HCT116 (cell line): Measurements from ENCODE around the gene CCL20. TPM values are rescaled to one million over a fixed set of nuclear protein-coding genes. Genes with fewer than 3 reads are reported as not detected.
A peak's percentile ranks its signal among the peaks of the same experiment; 100 is the strongest.

Experiments
- ATAC-seq: fragments of 200-7000 bp; cut with Tn5 transposase; 2 replicates; pipeline ENCODE4 v1.9.1; 2020; ENCODE audit warnings: mild to moderate bottlenecking, moderate library complexity
- BruUV-seq: library from RNA; stranded (reverse); fragments of 400-500 nt; replicated peaks from 2 replicates; lab custom pipeline; 2021; lab: Mats Ljungman, UMichigan
- CTCF ChIA-PET: fragments of 300-600 bp; sonication (Branson Sonifier 250); formaldehyde crosslinking; loops from one replicate; lab custom pipeline; 2021; ENCODE audit warnings: antibody characterized with exemption; lab: Charles Lee
- POLR2A ChIA-PET: fragments of 300-600, 350-600 bp; sonication (Branson Sonifier 250); formaldehyde crosslinking; loops from one replicate; lab custom pipeline; 2021; ENCODE audit warnings: antibody characterized with exemption; lab: Charles Lee
- RAD21 ChIA-PET, 2 experiments: fragments of 300-600 bp; sonication (Branson Sonifier 250); formaldehyde crosslinking; loops; one replicate each; lab custom pipeline; 2023; ENCODE audit warnings: low total read pairs in 2 of 2; ENCODE audit not compliant: uncharacterized antibody in 2 of 2, unreplicated experiment in 2 of 2, low non-redundant PET in 1 of 2; lab: Charles Lee
- DNase-seq: peaks from one replicate; pipeline ENCODE4 v3.0.0-alpha.2; 2010; ENCODE audit warnings: low read depth, low spot score
- H2AFZ ChIP-seq: fragments of 200-600 bp; shearing (Covaris generic), sonication (generic); 2 replicates; pipeline ENCODE4 v1.6.1; 2017; ENCODE audit warnings: low read depth, mixed run types, mixed read lengths, antibody characterized with exemption, low read length; ENCODE audit not compliant: poor library complexity, severe bottlenecking
- H3K27ac ChIP-seq: 2 replicates; pipeline ENCODE4 v1.5.1; 2012; ENCODE audit warnings: low read depth, low read length
- H3K27me3 ChIP-seq: fragments of 200-600 bp; sonication (generic); 2 replicates; pipeline ENCODE4 v1.6.1; 2016; ENCODE audit warnings: mixed run types, low read length, mixed read lengths; ENCODE audit not compliant: insufficient read depth
- H3K36me3 ChIP-seq, 2 experiments: fragments of 200-500 bp in 1 of 2; fragments of 200-600 bp in 1 of 2; sonication (Bioruptor generic) in 1 of 2; sonication (generic) in 1 of 2; 2 replicates each; pipeline versions ENCODE4 v1.5.1 to v1.6.1; 2014 to 2016; ENCODE audit warnings: low read length in 2 of 2, inconsistent platforms in 1 of 2, mixed read lengths in 1 of 2, mixed run types in 1 of 2; ENCODE audit not compliant: insufficient read depth in 2 of 2, control insufficient read depth in 1 of 2
- H3K4me1 ChIP-seq, 2 experiments: fragments of 200-600 bp in 1 of 2; sonication (generic) in 1 of 2; 2 replicates each; pipeline versions ENCODE4 v1.5.1 to v1.6.1; 2012 to 2017; ENCODE audit warnings: low read length in 2 of 2, inconsistent platforms in 1 of 2, mild to moderate bottlenecking in 1 of 2, mixed read lengths in 1 of 2, mixed run types in 1 of 2, moderate library complexity in 1 of 2; ENCODE audit not compliant: insufficient read depth in 2 of 2, control insufficient read depth in 1 of 2
- H3K4me2 ChIP-seq: fragments of 200-600 bp; sonication (generic); 2 replicates; pipeline ENCODE4 v1.6.1; 2017; ENCODE audit warnings: mixed run types, low read length, mixed read lengths
- H3K4me3 ChIP-seq, 2 experiments: fragments of 200-600 bp in 1 of 2; sonication (generic) in 1 of 2; replicated peaks in 1 of 2; 2 replicates each; pipeline ENCODE4 v1.5.1; 2011 to 2016; ENCODE audit warnings: low read length in 2 of 2, control low read depth in 1 of 2, low read depth in 1 of 2, mild to moderate bottlenecking in 1 of 2, mixed read lengths in 1 of 2, mixed run types in 1 of 2
- H3K79me2 ChIP-seq: fragments of 200-600 bp; sonication (generic); 2 replicates; pipeline ENCODE4 v1.6.1; 2017; ENCODE audit warnings: mild to moderate bottlenecking, mixed run types, low read length, moderate library complexity, mixed read lengths; ENCODE audit not compliant: insufficient read depth
- H3K9ac ChIP-seq: fragments of 200-600 bp; sonication (generic); 2 replicates; pipeline ENCODE4 v1.6.1; 2016; ENCODE audit warnings: low read length, mixed read lengths
- H3K9me2 ChIP-seq: fragments of 200-600 bp; sonication (generic), shearing (Covaris generic); 2 replicates; pipeline ENCODE4 v1.6.1; 2017; ENCODE audit warnings: mixed run types, mild to moderate bottlenecking, moderate library complexity; ENCODE audit not compliant: insufficient read depth
- H3K9me3 ChIP-seq, 2 experiments: fragments of 200-500 bp in 1 of 2; fragments of 200-600 bp in 1 of 2; sonication (Bioruptor generic) in 1 of 2; sonication (generic) in 1 of 2; 2 replicates each; pipeline ENCODE4 v1.6.1; 2014 to 2017; ENCODE audit warnings: low read length in 2 of 2, mixed read lengths in 2 of 2, inconsistent platforms in 1 of 2, low read depth in 1 of 2, mild to moderate bottlenecking in 1 of 2, mixed run types in 1 of 2, moderate library complexity in 1 of 2; ENCODE audit not compliant: control insufficient read depth in 1 of 2, insufficient read depth in 1 of 2
- H4K20me1 ChIP-seq: fragments of 200-600 bp; sonication (generic), shearing (Covaris generic); 2 replicates; pipeline ENCODE4 v1.6.1; 2017; ENCODE audit warnings: mixed run types, mild to moderate bottlenecking, moderate library complexity; ENCODE audit not compliant: insufficient read depth
- CEBPB ChIP-seq: IDR thresholded peaks from 2 replicates; pipeline ENCODE4 v1.6.1; 2012; ENCODE audit warnings: low read depth
- ELF1 ChIP-seq: IDR thresholded peaks from 2 replicates; pipeline ENCODE4 v1.6.1; 2012; ENCODE audit warnings: low read depth, borderline replicate concordance
- EZH2 ChIP-seq: fragments of 200-600 bp; sonication (generic); IDR thresholded peaks from 2 replicates; pipeline ENCODE4 v1.6.1; 2017; ENCODE audit warnings: antibody characterized with exemption, mixed run types
- FOSL1 ChIP-seq: IDR thresholded peaks from 2 replicates; pipeline ENCODE4 v1.6.1; 2012; ENCODE audit warnings: low read depth
- POLR2A ChIP-seq: IDR thresholded peaks from 2 replicates; pipeline ENCODE4 v1.7.0; 2011; ENCODE audit warnings: borderline replicate concordance; ENCODE audit not compliant: insufficient read depth, insufficient read length; ENCODE audit errors: extremely low read depth
- POLR2AphosphoS5 ChIP-seq: IDR thresholded peaks from 2 replicates; pipeline ENCODE4 v1.6.1; 2011; ENCODE audit warnings: mild to moderate bottlenecking, low read depth, low read length, moderate library complexity
- RAD21 ChIP-seq: IDR thresholded peaks from 2 replicates; pipeline ENCODE4 v1.6.1; 2012; ENCODE audit warnings: low read depth, mild to moderate bottlenecking
- SRF ChIP-seq: IDR thresholded peaks from 2 replicates; pipeline ENCODE4 v1.6.1; 2012; ENCODE audit warnings: low read depth
- TCF7L2 ChIP-seq: IDR thresholded peaks from 2 replicates; pipeline ENCODE4 v1.7.0; 2011; ENCODE audit warnings: borderline replicate concordance, inconsistent platforms; ENCODE audit not compliant: insufficient read depth, insufficient read length; ENCODE audit errors: extremely low read depth
- YY1 ChIP-seq: IDR thresholded peaks from 2 replicates; pipeline ENCODE4 v1.6.1; 2011; ENCODE audit warnings: low read length, low read depth, moderate library complexity, mild to moderate bottlenecking; ENCODE audit not compliant: insufficient replicate concordance; ENCODE audit errors: extremely low read depth
- ZFX ChIP-seq: fragments of 450-650 bp; IDR thresholded peaks from 2 replicates; pipeline ENCODE4 v1.6.1; 2017
- intact Hi-C: fragments of 100-400 bp; cut with micrococcal nuclease; formaldehyde crosslinking; loops from 2 replicates; pipeline ENCODE4 v1.10.0; 2022
- total RNA-seq: library from RNA; stranded (reverse); gene quantifications from one replicate; pipeline ENCODE4 v1.2.1, GENCODE V29; 2021; ENCODE audit not compliant: unreplicated experiment
- TF ChIP-seq, protein P1 (sequence below): IDR thresholded peaks from 2 replicates; pipeline ENCODE4 v1.6.1; 2012
- TF ChIP-seq, protein P2 (sequence below): IDR thresholded peaks from 2 replicates; pipeline ENCODE4 v1.6.1; 2011; ENCODE audit warnings: mild to moderate bottlenecking, low read length, moderate library complexity; ENCODE audit not compliant: insufficient replicate concordance; ENCODE audit errors: extremely low read depth

CCL20 gene
- total RNA-seq, 1 experiment from 2014 or later: 0.30 TPM

DNA sequence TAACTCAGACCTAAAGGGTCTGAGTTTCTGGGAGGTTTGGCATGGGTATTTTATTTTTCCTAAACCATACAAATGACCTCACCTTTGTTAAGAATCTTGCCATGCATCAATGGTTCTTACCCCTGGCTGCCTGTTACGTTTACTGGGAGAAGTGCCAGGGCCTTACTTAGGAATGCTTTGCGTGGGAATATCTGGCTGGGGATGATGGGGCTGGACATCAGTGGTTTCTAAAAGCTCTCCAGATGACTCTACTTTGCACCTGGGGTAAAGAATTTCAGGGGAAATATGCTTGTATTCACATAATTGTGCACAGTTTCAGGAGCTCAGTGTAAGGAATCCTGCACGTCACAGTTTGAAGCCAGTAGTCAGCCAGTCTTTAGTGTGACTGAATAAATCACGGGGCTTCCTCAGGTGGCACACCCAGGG lies 39.6 kb downstream of the CCL20 start:
- CTCF ChIA-PET: interaction anchor here (0.6 to 1.1 kb wide), 2 partner anchors 9 to 10 kb away, joined by 3 to 16 read pairs; no protein-coding TSS in a partner anchor
- H3K4me2 ChIP-seq: peak overlapping the region; percentile 28; the same call in 1 of the 2 replicates
- no peaks in the 10 kb centered on the region for H4K20me1 ChIP-seq

More for the DNA sequence above, 39.6 kb downstream of the CCL20 start:
- H3K27me3 ChIP-seq: no peaks in the 10 kb centered on the region
- no peaks in the 10 kb centered on the region for H3K9me3 ChIP-seq
- intact Hi-C loops: no loop called here
- ChIA-PET POLR2A (interaction anchor here (2.1 kb wide), 1 partner anchor 10 kb away, joined by 8 read pairs; no protein-coding TSS in a partner anchor), RAD21 (no interaction called here)
- no peaks in the 10 kb centered on the region for H3K79me2 ChIP-seq
- no peak overlapping the region for H3K27ac ChIP-seq
- no peak overlapping the region for H3K4me3 ChIP-seq
- H3K4me1 ChIP-seq: peaks cover 8 to 31% of the 10 kb centered on the region in 2 experiments; a peak in 3 of 4 replicates
- no peak for DNase-seq
- no peak for ATAC-seq
- BruUV-seq: no TSS peak
- no peak for TF ChIP-seq EZH2
- TF ChIP-seq RAD21: no peak
- no peak for TF ChIP-seq TCF7L2
- no peak for TF ChIP-seq FOSL1
- TF ChIP-seq SRF: no peak
- TF ChIP-seq, protein P1, sequence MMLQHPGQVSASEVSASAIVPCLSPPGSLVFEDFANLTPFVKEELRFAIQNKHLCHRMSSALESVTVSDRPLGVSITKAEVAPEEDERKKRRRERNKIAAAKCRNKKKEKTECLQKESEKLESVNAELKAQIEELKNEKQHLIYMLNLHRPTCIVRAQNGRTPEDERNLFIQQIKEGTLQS: no peak
- TF ChIP-seq POLR2AphosphoS5: no peak
- no peak for TF ChIP-seq POLR2A
- TF ChIP-seq CEBPB: no peak
- TF ChIP-seq, protein P2, sequence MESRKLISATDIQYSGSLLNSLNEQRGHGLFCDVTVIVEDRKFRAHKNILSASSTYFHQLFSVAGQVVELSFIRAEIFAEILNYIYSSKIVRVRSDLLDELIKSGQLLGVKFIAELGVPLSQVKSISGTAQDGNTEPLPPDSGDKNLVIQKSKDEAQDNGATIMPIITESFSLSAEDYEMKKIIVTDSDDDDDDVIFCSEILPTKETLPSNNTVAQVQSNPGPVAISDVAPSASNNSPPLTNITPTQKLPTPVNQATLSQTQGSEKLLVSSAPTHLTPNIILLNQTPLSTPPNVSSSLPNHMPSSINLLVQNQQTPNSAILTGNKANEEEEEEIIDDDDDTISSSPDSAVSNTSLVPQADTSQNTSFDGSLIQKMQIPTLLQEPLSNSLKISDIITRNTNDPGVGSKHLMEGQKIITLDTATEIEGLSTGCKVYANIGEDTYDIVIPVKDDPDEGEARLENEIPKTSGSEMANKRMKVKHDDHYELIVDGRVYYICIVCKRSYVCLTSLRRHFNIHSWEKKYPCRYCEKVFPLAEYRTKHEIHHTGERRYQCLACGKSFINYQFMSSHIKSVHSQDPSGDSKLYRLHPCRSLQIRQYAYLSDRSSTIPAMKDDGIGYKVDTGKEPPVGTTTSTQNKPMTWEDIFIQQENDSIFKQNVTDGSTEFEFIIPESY: no peak
- no peak for TF ChIP-seq ZFX
- TF ChIP-seq ELF1: no peak
- TF ChIP-seq YY1: no peak
- TF ChIP-seq, all 23 proteins: peak for 0
- Histone ChIP-seq H3K9ac (no peak overlapping the region), H3K9me2 (no peaks in the 10 kb centered on the region), H2AFZ (no peak overlapping the region), H3K36me3 (no peaks in the 10 kb centered on the region)
